GM23338 (cell line): ENCODE results near the gene RAB3IP. TPM values are rescaled to one million over a fixed set of nuclear protein-coding genes. Genes with fewer than 3 reads are reported as not detected.

Source experiments
- ATAC-seq: fragments of 200-7000 bp; cut with Tn5 transposase; 3 replicates; pipeline ENCODE4 v1.9.1; 2020
- DNase-seq: peaks from one replicate; pipeline ENCODE4 v3.0.0-alpha.2; 2015; ENCODE audit warnings: low spot score
- H2AFZ ChIP-seq: fragments of 200-600 bp; sonication (generic); 2 replicates; pipeline ENCODE4 v1.8.0; 2016; ENCODE audit warnings: antibody characterized with exemption, mild to moderate bottlenecking, moderate library complexity
- H3F3A ChIP-seq: fragments of 200-600 bp; sonication (generic); replicated peaks from 2 replicates; pipeline ENCODE4 v1.8.0; 2017; ENCODE audit warnings: antibody characterized with exemption, mixed run types, low read depth
- H3K27ac ChIP-seq: fragments of 200-600 bp; sonication (generic); 2 replicates; pipeline ENCODE4 v1.6.1; 2016; ENCODE audit warnings: low read depth
- H3K27me3 ChIP-seq: fragments of 200-600 bp; sonication (generic); 2 replicates; pipeline ENCODE4 v1.8.0; 2016; ENCODE audit warnings: mild to moderate bottlenecking, mixed run types, moderate library complexity; ENCODE audit not compliant: insufficient read depth
- H3K36me3 ChIP-seq: fragments of 200-600 bp; sonication (generic); 2 replicates; pipeline ENCODE4 v1.8.0; 2016; ENCODE audit warnings: mild to moderate bottlenecking; ENCODE audit not compliant: insufficient read depth
- H3K4me1 ChIP-seq: fragments of 200-600 bp; sonication (generic); 2 replicates; pipeline ENCODE4 v1.8.0; 2016; ENCODE audit warnings: mild to moderate bottlenecking, moderate library complexity; ENCODE audit not compliant: insufficient read depth
- H3K4me2 ChIP-seq: fragments of 200-600 bp; sonication (generic); 2 replicates; pipeline ENCODE4 v1.7.1; 2017; ENCODE audit warnings: mixed run types
- H3K4me3 ChIP-seq: fragments of 200-600 bp; sonication (generic); 2 replicates; pipeline ENCODE4 v1.6.1; 2016; ENCODE audit warnings: mixed run types
- H3K79me2 ChIP-seq: fragments of 200-600 bp; sonication (generic); replicated peaks from 2 replicates; pipeline ENCODE4 v1.8.0; 2017; ENCODE audit warnings: mild to moderate bottlenecking; ENCODE audit not compliant: insufficient read depth
- H3K9me2 ChIP-seq: fragments of 200-600 bp; sonication (generic); 2 replicates; pipeline ENCODE4 v1.8.0; 2017; ENCODE audit not compliant: insufficient read depth
- H4K20me1 ChIP-seq: fragments of 200-600 bp; sonication (generic); replicated peaks from 2 replicates; pipeline ENCODE4 v1.8.0; 2017; ENCODE audit warnings: mild to moderate bottlenecking; ENCODE audit not compliant: insufficient read depth
- H3K27ac Mint-ChIP-seq: 2 replicates; pipeline ENCODE4 v1.8.0; 2020; ENCODE audit warnings: inconsistent platforms, mild to moderate bottlenecking, moderate library complexity, mixed read lengths
- H3K27me3 Mint-ChIP-seq: 3 replicates; pipeline ENCODE4 v1.8.0; 2022; ENCODE audit warnings: low read depth, mild to moderate bottlenecking, moderate library complexity, mixed read lengths, inconsistent platforms; ENCODE audit not compliant: insufficient read depth, poor library complexity
- H3K36me3 Mint-ChIP-seq: 3 replicates; pipeline ENCODE4 v1.8.0; 2021; ENCODE audit warnings: low read depth, mild to moderate bottlenecking, inconsistent platforms, moderate library complexity, mixed read lengths
- H3K4me1 Mint-ChIP-seq: 3 replicates; pipeline ENCODE4 v1.8.0; 2020; ENCODE audit warnings: mild to moderate bottlenecking, inconsistent platforms, mixed read lengths
- H3K4me3 Mint-ChIP-seq: 3 replicates; pipeline ENCODE4 v1.8.0; 2021; ENCODE audit warnings: moderate library complexity, mild to moderate bottlenecking, inconsistent platforms, mixed read lengths
- H3K9me3 Mint-ChIP-seq: 3 replicates; pipeline ENCODE4 v1.8.0; 2020; ENCODE audit warnings: moderate library complexity, mild to moderate bottlenecking, inconsistent platforms, mixed read lengths
- CREB1 ChIP-seq: fragments of 250-450 bp; sonication (Bioruptor Pico); IDR thresholded peaks from 2 replicates; pipeline ENCODE4 v1.5.0; 2020; ENCODE audit warnings: low read depth, mild to moderate bottlenecking, moderate library complexity
- EZH2 ChIP-seq: fragments of 200-600 bp; sonication (generic); IDR thresholded peaks from one replicate; pipeline ENCODE4 v1.8.0; 2017; ENCODE audit warnings: antibody characterized with exemption, mild to moderate bottlenecking, low read depth; ENCODE audit not compliant: unreplicated experiment
- EZH2phosphoT487 ChIP-seq: fragments of 200-600 bp; sonication (generic); IDR thresholded peaks from one replicate; pipeline ENCODE4 v1.8.1; 2018; ENCODE audit warnings: antibody characterized with exemption; ENCODE audit not compliant: unreplicated experiment
- JUNB ChIP-seq: IDR thresholded peaks from one replicate; pipeline ENCODE4 v1.6.1; 2016; ENCODE audit warnings: antibody characterized with exemption; ENCODE audit not compliant: unreplicated experiment
- NANOG ChIP-seq: IDR thresholded peaks from 2 replicates; pipeline ENCODE4 v1.6.1; 2016; ENCODE audit warnings: antibody characterized with exemption, borderline replicate concordance
- POLR2AphosphoS5 ChIP-seq: IDR thresholded peaks from 2 replicates; pipeline ENCODE4 v1.6.1; 2016; ENCODE audit warnings: antibody characterized with exemption, low read depth
- STAT1 ChIP-seq: IDR thresholded peaks from one replicate; pipeline ENCODE4 v1.6.1; 2016; ENCODE audit warnings: antibody characterized with exemption; ENCODE audit not compliant: unreplicated experiment
- ZNF114 ChIP-seq: fragments of 250-450 bp; sonication (Bioruptor Pico); IDR thresholded peaks from 2 replicates; pipeline ENCODE4 v1.5.0; 2020; ENCODE audit warnings: mild to moderate bottlenecking, moderate library complexity
- ZNF331 ChIP-seq: fragments of 250-450 bp; sonication (Bioruptor Pico); IDR thresholded peaks from 2 replicates; pipeline ENCODE4 v1.5.0; 2020; ENCODE audit warnings: low read depth, mild to moderate bottlenecking, moderate library complexity
- polyA plus RNA-seq: library from polyadenylated mRNA; unstranded; fragments of >200 nt; fragmentation: Nextera tagmentation; extraction: Ambion mirVana; gene quantifications from 2 replicates; pipeline ENCODE4 v1.2.1, GENCODE V29; 2016
- total RNA-seq: library from RNA; depleted of rRNA; stranded (reverse); fragments of >200 nt; shearing (Covaris generic); gene quantifications from 2 replicates; pipeline ENCODE4 v1.2.3, GENCODE V29; 2014
- TF ChIP-seq, protein P1 (sequence below): IDR thresholded peaks from one replicate; pipeline ENCODE4 v1.6.1; 2018; ENCODE audit warnings: antibody characterized with exemption; ENCODE audit not compliant: unreplicated experiment
- TF ChIP-seq, protein P2 (sequence below): IDR thresholded peaks from 2 replicates; pipeline ENCODE4 v1.6.1; 2016; ENCODE audit warnings: antibody characterized with exemption
- TF ChIP-seq, protein P3 (sequence below), 2 experiments: fragments of 200-600 bp in 1 of 2; sonication (generic) in 1 of 2; conservative IDR thresholded peaks; 2 replicates each; pipeline versions ENCODE4 v1.5.1 to v1.6.1; 2016 to 2017; ENCODE audit warnings: antibody characterized with exemption in 2 of 2, low read depth in 2 of 2, mild to moderate bottlenecking in 2 of 2, moderate library complexity in 1 of 2

Gene RAB3IP
- total and polyA plus RNA-seq, 2 experiments from 2014 or later: 48.6 TPM

DNA sequence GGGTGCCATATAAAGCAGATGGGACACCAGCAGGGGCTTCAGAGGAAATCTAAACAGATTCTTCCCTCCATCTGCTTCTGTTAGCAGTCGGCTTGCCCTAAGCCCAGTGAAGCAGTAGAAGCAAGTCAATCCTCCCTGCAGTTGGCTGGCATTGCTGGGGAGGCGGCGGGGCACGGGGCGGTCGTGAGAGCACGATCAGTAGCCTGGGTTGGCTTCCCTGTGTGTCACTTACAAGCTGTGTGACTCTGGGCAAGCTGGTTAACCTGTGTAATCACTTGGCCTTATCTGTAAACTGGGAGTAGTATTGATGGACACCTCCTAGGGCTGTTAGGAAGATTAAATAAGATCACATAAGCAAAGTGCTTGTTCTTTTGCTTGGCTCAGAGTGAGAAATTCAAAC lies 105.8 kb downstream of the RAB3IP start:
- H3K4me3 Mint-ChIP-seq: no peak overlapping the region
- H3K4me2 ChIP-seq: no peak overlapping the region
- no peaks in the 10 kb centered on the region for H3K4me1 ChIP-seq
- H3K36me3 ChIP-seq: no peaks in the 10 kb centered on the region
- ATAC-seq (no peak), DNase-seq (no peak)
- H3K27ac ChIP-seq: no peak overlapping the region
- no peaks in the 10 kb centered on the region; the same call in 2 of the 3 replicates for H3K9me3 Mint-ChIP-seq
- H3K27me3 ChIP-seq: no peaks in the 10 kb centered on the region
- H3F3A ChIP-seq: no peaks in the 10 kb centered on the region
- no peaks in the 10 kb centered on the region for H3K79me2 ChIP-seq
- H4K20me1 ChIP-seq: no peaks in the 10 kb centered on the region
- no peak overlapping the region for H3K4me3 ChIP-seq
- no peaks in the 10 kb centered on the region for H3K4me1 Mint-ChIP-seq
- H3K27ac Mint-ChIP-seq: no peak overlapping the region
- H3K27me3 Mint-ChIP-seq: peaks cover 4% of the 10 kb centered on the region
- no peak overlapping the region for H2AFZ ChIP-seq
- TF ChIP-seq POLR2AphosphoS5: no peak
- TF ChIP-seq JUNB: no peak
- TF ChIP-seq NANOG: no peak
- TF ChIP-seq, protein P1, sequence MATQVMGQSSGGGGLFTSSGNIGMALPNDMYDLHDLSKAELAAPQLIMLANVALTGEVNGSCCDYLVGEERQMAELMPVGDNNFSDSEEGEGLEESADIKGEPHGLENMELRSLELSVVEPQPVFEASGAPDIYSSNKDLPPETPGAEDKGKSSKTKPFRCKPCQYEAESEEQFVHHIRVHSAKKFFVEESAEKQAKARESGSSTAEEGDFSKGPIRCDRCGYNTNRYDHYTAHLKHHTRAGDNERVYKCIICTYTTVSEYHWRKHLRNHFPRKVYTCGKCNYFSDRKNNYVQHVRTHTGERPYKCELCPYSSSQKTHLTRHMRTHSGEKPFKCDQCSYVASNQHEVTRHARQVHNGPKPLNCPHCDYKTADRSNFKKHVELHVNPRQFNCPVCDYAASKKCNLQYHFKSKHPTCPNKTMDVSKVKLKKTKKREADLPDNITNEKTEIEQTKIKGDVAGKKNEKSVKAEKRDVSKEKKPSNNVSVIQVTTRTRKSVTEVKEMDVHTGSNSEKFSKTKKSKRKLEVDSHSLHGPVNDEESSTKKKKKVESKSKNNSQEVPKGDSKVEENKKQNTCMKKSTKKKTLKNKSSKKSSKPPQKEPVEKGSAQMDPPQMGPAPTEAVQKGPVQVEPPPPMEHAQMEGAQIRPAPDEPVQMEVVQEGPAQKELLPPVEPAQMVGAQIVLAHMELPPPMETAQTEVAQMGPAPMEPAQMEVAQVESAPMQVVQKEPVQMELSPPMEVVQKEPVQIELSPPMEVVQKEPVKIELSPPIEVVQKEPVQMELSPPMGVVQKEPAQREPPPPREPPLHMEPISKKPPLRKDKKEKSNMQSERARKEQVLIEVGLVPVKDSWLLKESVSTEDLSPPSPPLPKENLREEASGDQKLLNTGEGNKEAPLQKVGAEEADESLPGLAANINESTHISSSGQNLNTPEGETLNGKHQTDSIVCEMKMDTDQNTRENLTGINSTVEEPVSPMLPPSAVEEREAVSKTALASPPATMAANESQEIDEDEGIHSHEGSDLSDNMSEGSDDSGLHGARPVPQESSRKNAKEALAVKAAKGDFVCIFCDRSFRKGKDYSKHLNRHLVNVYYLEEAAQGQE: no peak
- TF ChIP-seq EZH2: no peak
- TF ChIP-seq, protein P2, sequence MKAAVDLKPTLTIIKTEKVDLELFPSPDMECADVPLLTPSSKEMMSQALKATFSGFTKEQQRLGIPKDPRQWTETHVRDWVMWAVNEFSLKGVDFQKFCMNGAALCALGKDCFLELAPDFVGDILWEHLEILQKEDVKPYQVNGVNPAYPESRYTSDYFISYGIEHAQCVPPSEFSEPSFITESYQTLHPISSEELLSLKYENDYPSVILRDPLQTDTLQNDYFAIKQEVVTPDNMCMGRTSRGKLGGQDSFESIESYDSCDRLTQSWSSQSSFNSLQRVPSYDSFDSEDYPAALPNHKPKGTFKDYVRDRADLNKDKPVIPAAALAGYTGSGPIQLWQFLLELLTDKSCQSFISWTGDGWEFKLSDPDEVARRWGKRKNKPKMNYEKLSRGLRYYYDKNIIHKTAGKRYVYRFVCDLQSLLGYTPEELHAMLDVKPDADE: no peak
- no peaks in the 10 kb centered on the region for H3K36me3 Mint-ChIP-seq
- H3K9me2 ChIP-seq: no peaks in the 10 kb centered on the region

DNA sequence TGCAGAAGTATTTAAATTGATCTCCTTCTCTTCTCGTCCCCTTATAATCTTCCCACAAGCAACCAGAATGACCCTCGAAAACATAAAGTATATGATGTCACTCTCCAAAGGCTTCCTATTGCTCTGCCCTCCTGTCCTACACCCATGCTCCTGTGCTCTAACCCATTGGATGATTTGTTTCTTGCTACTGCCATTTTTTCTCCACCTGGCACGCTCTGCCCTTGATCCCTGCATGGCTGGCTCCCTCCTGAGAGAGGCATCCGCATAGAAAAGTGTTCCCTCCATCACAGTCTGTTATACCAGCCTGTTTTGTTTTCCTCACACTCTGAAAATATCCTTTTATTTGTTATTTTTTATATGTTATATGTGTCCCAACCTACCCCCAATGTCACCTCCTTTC lies 106.2 kb downstream of the RAB3IP start:
- DNase-seq (no peak), ATAC-seq (no peak; the same call in 2 of the 3 replicates)
- no peak overlapping the region for H3K27ac ChIP-seq
- H3K36me3 ChIP-seq: no peaks in the 10 kb centered on the region
- no peaks in the 10 kb centered on the region for H3K36me3 Mint-ChIP-seq
- H3K27me3 Mint-ChIP-seq: peaks cover 4% of the 10 kb centered on the region
- no peaks in the 10 kb centered on the region for H3F3A ChIP-seq
- H3K27me3 ChIP-seq: no peaks in the 10 kb centered on the region
- H3K4me3 ChIP-seq: no peak overlapping the region
- no peaks in the 10 kb centered on the region for H3K4me1 Mint-ChIP-seq
- no peak overlapping the region for H3K4me3 Mint-ChIP-seq
- no peaks in the 10 kb centered on the region; the same call in 2 of the 3 replicates for H3K9me3 Mint-ChIP-seq
- H3K79me2 ChIP-seq: no peaks in the 10 kb centered on the region
- H2AFZ ChIP-seq: no peak overlapping the region
- H3K27ac Mint-ChIP-seq: no peak overlapping the region
- no peak overlapping the region for H3K4me2 ChIP-seq
- H3K9me2 ChIP-seq: no peaks in the 10 kb centered on the region
- no peaks in the 10 kb centered on the region for H4K20me1 ChIP-seq
- H3K4me1 ChIP-seq: no peaks in the 10 kb centered on the region
- TF ChIP-seq POLR2AphosphoS5 (no peak), NANOG (no peak), EZH2 (no peak), STAT1 (no peak), ZNF331 (no peak), JUNB (no peak), CREB1 (CRISPR knock-in tag) (no peak), ZNF114 (CRISPR knock-in tag) (no peak), EZH2phosphoT487 (no peak)
- TF ChIP-seq, protein P2: no peak
- TF ChIP-seq, protein P1: no peak
- TF ChIP-seq, protein P3, sequence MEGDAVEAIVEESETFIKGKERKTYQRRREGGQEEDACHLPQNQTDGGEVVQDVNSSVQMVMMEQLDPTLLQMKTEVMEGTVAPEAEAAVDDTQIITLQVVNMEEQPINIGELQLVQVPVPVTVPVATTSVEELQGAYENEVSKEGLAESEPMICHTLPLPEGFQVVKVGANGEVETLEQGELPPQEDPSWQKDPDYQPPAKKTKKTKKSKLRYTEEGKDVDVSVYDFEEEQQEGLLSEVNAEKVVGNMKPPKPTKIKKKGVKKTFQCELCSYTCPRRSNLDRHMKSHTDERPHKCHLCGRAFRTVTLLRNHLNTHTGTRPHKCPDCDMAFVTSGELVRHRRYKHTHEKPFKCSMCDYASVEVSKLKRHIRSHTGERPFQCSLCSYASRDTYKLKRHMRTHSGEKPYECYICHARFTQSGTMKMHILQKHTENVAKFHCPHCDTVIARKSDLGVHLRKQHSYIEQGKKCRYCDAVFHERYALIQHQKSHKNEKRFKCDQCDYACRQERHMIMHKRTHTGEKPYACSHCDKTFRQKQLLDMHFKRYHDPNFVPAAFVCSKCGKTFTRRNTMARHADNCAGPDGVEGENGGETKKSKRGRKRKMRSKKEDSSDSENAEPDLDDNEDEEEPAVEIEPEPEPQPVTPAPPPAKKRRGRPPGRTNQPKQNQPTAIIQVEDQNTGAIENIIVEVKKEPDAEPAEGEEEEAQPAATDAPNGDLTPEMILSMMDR (conservative IDR thresholded peaks at IDR 0.05; ENCODE audit: low read depth in 2 of 2): no peak
